Spleen (tissue), 7 donors: ENCODE results near the gene PCLO.

Source experiments
- POLR2A ChIP-seq, 3 donors: fragments of 450-650 bp; IDR thresholded peaks; one replicate each; pipeline ENCODE4 v1.5.1; 2017; ENCODE audit warnings: antibody characterized with exemption in 3 of 3, mild to moderate bottlenecking in 1 of 3
- POLR2AphosphoS5 ChIP-seq, 3 donors: sonication (generic); formaldehyde crosslinking; IDR thresholded peaks; one replicate each; pipeline ENCODE4 v1.5.1; 2017; ENCODE audit warnings: antibody characterized with exemption in 3 of 3
- TF ChIP-seq, protein P1 (sequence below), 11 experiments: fragments of 200-600 bp in 7 of 11; fragments of 450-650 bp in 4 of 11; sonication (generic) in 4 of 11; IDR thresholded peaks in 8 of 11; conservative IDR thresholded peaks in 3 of 11; 1 replicate in 7 of 11; 2 replicates in 4 of 11; pipeline versions ENCODE4 v1.4.0 to v1.8.0; 2016 to 2021; ENCODE audit warnings: antibody characterized with exemption in 11 of 11, inconsistent platforms in 4 of 11, mild to moderate bottlenecking in 1 of 11
- donor health status: DM: no; HTN: no; CAD: no; lungs with moderate emphysema.
- donor health status: DM: no; HTN: no; CAD: no.
- donor health status: DM: no; HTN: no; CAD: no.

DNA sequence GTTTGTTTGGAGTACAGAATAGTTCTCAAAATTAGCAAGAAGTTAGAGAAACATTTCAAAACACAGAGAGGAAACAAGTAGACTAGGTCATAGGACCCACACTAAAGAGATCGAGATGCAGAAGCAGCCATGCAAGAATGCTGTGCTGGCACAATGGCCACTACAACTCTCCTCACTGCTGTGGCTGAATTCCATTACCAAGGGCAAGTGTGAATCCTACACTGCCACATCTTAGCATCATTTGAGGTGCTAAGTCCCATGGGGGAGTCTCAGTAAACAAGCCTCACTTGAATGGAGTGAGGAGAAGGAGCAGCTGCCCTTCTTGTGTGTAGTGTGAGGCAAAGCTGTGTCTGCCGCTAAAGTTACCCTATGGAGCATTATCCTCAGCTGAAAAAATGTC, 56.7 kb downstream of the PCLO start:
- TF ChIP-seq, protein P1, sequence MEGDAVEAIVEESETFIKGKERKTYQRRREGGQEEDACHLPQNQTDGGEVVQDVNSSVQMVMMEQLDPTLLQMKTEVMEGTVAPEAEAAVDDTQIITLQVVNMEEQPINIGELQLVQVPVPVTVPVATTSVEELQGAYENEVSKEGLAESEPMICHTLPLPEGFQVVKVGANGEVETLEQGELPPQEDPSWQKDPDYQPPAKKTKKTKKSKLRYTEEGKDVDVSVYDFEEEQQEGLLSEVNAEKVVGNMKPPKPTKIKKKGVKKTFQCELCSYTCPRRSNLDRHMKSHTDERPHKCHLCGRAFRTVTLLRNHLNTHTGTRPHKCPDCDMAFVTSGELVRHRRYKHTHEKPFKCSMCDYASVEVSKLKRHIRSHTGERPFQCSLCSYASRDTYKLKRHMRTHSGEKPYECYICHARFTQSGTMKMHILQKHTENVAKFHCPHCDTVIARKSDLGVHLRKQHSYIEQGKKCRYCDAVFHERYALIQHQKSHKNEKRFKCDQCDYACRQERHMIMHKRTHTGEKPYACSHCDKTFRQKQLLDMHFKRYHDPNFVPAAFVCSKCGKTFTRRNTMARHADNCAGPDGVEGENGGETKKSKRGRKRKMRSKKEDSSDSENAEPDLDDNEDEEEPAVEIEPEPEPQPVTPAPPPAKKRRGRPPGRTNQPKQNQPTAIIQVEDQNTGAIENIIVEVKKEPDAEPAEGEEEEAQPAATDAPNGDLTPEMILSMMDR (IDR thresholded peaks at IDR 0.05 in 8 of 11, conservative IDR thresholded peaks at IDR 0.05 in 3 of 11) = no peak
- TF ChIP-seq POLR2A (IDR thresholded peaks at IDR 0.05) (no peak), POLR2AphosphoS5 (IDR thresholded peaks at IDR 0.05) (no peak)
